ENCODE data around the gene SP2.

Gene SP2

GRCh38 chr17:47973541-47973940, 77.5 kb downstream of the SP2 start:
- DNase-seq (ENCODE audit: low read depth): no peak

DNA sequence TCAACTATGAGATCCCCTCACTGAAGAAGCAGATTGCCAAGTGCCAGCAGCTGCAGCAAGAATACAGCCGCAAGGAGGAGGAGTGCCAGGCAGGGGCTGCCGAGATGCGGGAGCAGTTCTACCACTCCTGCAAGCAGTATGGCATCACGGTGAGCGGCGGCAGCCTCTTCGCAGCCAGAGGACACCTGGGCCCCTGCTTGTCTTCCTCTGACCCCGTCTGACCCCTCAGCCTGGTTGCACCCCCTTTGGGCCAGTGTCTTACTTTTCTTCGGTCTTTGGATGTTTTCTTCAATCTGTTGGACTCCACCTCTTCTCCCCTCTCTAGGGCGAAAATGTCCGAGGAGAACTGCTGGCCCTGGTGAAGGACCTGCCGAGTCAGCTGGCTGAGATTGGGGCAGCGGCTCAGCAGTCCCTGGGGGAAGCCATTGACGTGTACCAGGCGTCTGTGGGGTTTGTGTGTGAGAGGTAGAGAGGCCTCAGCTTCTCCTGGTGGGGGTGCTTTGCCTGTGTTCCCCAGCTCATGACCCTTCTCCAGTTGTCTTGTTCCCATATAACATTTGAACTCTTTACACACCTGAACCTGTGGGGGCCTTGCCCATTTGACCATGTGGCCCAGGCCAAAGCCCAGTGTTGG, 79.3 kb downstream of the SP2 start:
- no peak for DNase-seq (ENCODE audit: low read depth)

DNA sequence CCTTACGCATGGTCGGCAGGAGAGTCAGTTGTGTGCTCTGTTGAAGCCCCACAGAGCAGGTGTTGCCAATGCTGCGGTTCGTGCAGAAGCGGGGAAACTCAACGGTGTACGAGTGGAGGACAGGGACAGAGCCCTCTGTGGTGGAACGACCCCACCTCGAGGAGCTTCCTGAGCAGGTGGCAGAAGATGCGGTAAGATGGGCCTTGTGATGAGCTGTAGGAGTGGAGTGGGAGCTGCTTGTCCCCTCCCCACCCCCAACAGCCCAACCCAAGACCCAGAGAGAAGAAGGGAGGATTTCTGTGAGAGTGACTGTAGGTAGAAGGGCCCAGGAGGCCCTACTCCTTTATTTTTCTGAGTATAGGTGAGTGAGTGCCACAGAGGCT, 79.8 kb downstream of the SP2 start:
- no peak for DNase-seq (ENCODE audit: low read depth)

DNA sequence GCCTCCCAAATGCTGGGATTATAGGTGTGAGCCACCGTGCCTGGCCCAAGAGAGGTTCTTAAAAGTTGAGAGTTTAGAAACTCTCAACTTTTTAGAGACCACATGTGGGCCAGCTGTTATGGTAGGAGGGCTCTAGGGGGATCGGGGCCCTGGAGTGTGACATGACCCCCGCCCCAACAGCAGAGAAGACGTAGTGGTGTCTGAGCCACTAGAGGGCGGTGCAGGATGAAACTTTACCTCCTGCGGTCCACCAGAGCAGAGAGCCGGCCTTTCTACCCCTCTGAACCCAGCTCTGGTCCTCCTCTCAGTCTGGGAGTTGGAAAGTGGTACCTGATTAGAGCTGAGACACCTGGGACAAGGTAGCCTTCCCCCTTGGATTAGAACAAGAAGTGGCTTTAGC, 82.3 kb downstream of the SP2 start:
- DNase-seq (ENCODE audit: low read depth): peak; percentile 36
